Stimulated activated CD4-positive, alpha-beta T cell treated with anti-CD3 and anti-CD28 coated beads, Interleukin-4, amount 100 ng/mL, for 4 hours (primary cell): ENCODE results near the gene NODAL.
A peak's percentile ranks its signal among the peaks of the same experiment; 100 is the strongest.

Source experiments
- DNase-seq, 2 experiments: peaks; one replicate each; pipeline ENCODE4 v3.0.0-alpha.2; 2020

The NODAL gene

DNA sequence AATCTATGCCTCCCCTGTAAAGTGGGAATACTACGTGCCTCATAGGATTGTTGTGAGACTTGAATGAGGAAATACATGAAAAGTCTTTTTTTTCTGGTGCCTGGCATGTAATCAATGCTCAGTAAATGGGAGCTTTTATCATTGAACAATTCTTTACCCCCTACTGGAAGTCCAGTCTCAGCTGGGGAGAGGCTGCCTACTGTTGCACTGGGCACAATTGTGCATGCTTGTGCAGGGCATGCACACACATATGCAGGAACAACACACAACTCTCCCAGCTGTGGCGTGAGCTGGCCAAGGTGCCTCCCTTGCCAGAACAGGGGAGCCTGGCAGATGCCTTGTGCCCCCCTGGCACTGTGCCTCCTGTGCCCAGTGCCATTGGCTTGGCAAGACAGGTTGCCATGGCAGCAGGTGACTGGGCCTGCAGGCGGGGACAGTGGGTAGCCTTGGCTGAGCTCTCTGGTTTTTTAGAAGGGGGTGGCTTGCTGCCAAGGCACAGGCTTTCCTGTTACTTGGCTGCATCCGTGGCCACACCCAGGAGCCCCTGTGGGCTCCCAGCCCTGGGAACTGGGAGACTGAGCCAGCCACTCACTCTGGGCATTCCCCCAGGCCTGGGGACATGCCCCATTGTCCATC is 21.0 kb upstream of the NODAL start:
- DNase-seq: no peak

DNA sequence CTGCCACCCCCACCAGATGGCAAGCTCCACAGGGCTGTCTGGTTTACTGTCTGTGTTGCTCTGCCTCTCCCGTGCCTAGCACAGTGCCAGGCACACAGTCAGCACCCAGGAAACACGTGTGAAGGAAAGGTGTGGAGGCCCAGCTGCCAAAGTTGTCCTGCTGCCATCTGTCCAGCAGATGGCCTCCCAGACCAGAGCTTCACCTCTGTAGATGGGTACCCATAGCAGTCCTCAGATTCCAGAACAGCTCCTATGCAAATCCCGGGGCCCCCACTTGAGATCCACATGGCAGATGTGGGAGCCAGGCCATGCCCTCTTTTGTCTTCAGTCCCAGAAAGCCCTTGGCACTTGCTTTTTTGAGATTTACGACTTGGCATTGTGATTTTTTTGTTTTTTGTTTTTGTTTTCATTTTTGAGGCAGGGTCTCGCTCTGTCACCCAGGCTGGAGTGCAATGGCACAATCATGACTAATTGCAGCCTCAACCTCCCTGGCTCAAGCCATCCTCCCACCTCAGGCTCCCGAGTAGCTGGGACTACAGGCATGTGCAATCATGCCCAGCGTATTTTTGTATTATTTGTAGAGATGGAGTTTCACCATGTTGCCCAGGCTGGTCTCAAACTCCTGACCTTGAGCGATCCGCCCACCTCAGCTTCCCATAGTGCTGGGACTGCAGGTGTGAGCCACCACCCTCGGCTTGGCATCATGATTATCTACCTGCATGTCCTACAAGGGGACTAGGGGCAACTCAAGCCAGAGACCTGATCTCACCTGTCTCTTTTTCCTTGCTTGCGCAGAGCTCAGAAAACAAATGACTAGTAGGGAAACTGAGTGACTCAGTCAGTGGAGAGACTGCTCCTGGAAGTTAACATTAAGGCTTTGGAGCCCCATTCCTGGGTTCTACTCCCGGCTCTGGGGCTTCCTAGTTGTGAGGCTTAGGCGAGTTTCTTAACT is 20.2 kb upstream of the NODAL start:
- DNase-seq: peak; percentile 43 to 46

DNA sequence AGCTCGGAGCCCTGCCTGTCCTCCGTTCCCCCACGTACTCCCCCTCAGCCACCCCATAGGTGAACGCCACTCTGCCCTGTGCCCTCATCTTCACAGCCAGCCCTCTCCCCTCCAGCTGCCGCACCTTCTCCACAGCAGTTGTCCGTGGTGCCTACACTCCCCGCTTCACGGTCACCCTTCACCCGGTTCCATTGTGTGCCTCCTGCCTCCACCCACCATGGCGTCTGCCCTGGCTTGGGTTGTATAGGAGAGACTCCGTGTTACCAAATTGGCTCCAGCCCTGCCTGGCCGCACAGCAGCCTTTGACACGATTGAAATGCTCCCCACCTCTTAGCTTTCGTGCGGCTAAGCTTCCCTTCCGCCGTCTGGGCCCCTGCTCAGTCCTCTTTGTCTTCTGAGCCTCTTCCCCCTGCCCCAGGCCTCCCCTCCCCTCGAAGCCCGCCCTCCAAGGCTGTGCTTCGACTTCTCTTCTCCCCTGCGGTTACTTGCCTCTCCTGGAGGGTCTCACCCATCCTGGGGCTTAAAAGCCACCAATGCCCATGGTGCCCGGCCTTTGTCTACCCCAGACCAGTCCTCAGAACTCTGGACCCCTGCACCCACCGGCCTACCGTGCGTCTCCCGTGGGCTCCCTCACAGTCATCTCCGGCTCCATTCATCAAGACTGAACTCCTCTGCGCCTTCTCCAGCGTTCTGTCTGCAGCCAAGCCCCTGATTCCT is 18.5 kb upstream of the NODAL start:
- no peak for DNase-seq

DNA sequence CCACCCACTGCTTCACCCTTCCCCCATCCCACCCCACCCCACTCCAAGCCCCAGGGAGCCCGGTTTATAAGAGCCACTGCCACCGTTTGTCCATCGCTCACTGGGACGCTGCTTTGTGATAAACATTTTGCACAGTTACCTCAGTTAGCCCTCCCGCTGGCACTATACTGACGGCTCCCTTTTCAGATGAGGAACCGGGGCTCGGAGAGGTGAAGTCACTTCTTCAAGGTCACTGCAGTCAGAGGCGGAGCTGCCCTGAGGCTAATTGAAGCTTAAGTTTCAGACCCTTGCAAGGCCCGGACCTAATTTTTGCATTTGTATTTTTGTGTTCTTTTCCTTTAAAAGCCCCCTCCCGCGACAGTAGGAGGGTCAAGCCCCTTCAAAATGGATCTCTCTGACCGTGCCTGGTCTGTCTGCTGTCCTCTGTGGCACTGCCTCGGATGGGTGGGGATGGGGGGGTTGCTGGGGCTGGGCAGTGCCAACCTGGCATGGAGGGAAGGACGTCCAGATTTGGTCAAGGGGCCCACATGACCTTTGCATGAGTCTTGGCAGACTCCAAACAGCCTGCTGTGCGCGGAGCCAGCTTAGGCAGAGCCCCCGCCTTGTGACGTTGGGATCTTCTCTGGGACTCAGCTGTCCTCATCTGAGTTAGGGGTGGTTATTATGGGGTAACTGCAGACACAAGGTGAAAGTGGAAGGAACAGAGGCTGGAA is 17.7 kb upstream of the NODAL start:
- no peak for DNase-seq

DNA sequence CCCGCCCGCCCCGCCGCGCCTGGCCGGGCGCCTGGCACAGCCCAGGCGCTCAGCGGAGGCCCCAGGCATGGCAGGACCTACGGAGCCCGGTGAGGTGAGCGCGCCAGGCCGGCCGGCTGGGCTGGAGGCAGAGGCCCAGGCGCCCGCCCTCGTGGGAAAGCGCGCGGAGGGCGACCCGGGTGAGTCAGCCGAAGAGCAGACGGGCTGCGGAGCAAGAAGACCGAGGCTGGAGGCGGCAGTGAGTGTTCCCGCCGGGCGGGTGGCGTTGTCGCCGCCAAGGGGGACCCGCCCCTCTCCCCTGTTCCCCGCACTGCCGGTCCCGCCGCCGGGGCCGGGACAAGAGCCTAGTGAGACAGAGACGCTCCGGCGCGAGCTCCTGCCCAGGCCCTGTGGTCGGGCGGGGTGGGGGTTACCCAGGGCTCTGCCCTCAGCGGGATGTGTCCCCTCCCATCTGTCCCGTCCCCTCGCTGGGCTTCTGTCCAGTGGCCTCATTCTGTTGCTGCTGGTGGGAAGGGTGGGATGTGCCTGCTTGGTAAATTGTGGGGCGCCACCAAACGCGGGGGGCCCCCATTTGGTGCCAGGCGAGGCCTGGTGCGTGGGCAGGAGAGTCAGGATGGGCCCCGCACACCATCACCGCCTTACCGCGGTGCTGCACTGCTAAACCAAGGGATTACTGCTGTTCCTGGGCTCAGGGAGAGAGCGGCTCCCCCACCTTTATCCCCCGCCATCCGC is 17.0 kb upstream of the NODAL start:
- DNase-seq: peak; percentile 61 to 74

DNA sequence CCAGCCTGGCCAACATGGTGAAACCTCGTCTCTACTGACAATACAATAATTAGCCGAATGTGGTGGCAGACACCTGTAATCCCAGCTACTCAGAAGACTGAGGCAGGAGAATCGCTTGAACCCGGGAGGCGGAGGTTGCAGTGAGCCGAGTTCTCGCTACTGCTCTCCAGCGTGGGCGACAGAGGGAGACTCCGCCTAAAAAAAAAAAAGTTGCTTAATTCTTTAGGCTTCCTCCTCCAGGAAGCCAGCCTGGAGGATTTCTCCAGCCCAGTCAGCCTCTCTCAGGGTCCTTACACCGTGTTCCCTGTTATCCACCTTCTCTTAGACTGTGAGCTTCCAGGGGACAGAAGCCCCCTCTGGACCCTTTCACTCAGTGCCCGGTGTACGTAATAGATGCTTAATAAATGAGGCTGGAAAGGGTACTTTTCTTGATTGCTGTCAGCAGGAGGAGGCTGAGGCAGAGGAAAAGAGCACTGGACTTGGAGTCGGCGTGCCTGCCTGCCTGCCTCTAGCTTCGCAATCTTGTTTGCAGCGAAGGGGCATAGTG is 16.4 kb upstream of the NODAL start:
- DNase-seq: no peak

DNA sequence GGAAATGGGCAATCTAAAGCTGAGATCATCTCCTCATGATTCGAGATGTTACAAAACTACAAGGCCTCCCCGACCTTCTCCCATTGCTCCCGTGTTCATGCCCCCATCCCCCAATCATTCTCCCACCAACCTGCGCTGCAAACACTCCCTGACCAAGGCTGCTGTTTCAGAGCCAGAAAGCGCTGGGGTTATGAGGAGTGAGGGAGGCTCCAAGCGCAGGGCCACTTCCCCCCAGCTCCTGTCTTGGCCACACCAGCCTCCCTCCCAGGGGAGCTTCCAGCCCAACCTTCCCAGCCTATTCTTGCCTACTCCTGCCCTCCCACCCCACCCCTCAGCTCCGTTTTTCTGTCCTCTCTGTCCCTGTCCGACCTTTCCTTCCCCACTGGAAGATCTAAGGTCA is 14.7 kb upstream of the NODAL start:
- DNase-seq: no peak

DNA sequence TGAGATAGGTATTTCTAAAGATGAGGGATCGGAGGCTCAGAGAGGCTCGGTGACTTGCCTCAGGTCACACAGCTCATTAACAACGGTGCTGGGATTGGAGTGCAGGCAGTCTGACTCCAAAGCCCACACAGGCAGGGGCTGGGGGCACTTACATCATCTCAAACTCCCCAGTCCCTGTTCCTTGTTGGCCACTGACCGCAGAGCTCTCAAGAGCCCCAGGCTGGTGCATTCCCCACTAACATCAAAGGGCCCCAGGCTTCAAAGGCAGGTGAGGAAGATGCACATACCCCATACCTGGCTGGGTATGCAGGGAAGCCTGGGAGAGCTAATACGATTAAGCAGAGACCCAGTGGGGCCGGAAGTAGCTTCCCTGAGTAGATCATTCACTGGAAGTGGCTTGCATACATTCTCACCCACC is 13.7 kb upstream of the NODAL start:
- no peak for DNase-seq

DNA sequence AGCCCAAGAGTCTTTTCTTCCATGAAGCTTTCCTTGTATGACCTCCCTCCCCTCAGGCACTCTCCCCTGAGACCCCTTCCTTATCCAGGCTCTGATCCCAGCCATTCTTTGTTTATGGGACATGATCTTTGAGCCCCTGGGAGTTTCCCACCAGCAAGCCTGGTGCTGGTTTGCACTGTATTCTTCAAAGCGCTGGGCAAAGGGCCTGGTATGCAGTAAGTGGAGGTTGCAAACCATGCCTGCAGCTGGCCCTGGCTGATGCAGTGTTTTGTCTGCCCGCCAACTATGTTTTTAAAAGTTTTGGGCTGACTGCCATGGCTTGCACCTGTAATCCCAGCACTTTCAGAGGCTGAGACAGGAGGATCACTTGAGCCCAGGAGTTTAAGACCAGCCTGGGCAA is 6.8 kb upstream of the NODAL start:
- DNase-seq: no peak

DNA sequence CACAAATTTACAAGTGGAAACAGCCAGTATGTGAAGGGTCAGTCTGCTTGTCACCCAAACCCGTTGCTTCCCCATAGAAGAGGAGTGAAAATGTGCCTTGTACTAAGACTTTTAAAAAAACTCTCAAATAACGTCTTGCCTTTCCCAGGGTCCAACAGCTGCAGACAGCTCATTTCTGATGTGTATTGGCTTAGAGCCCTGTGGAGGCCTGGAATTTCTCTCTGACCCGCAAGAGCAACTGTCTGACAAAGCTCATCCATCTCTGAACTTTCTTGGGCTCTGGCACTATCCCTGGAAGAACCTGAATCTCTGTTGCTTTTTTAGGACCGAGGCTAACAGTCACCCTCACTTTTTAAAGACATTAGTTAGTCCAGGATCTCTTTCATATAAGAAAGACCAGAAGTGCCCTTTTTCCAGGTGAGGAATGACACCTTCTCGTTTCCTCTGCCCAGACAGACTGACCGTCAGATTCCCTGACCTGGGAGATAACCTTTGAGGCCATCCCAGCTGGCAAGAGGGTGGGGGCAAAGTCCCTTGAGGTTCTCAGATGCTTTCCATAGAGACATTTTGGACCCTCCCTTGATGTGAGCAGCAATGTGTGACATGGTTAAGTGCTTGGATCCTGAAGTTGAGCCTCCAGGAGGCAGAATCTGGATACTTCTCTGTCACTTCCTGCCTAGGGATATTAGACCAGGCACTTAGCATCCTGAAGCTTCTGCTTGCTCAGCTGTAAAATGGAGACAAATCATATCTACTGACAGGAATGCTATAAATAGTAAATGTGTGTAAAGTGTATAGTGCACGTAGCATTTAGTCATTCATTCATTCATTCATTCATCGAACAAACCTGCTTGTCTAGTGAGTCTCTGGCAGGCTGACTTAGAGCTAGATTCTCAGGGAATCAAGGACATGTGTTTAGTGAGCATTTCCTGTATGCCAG is 4.5 kb upstream of the NODAL start:
- no peak for DNase-seq

DNA sequence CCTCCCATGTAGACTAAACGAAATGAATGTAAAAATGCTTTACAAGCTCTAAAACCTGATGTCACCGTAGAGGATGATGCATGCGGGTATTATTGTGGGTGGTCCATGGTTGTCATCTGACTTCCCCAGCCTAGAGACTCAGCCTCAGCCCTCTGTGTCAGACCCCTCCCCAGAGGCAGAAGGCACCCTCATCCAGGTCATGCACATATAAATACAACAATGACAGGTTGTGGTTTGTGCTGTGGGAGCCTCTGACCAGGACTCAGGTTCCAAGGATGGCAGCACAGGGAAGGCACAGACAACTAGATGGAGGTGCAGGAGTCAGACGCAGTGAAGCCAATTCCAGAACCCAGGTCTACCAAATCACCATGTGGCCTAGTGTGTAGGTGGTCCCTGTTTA is 3.3 kb upstream of the NODAL start:
- DNase-seq: no peak

DNA sequence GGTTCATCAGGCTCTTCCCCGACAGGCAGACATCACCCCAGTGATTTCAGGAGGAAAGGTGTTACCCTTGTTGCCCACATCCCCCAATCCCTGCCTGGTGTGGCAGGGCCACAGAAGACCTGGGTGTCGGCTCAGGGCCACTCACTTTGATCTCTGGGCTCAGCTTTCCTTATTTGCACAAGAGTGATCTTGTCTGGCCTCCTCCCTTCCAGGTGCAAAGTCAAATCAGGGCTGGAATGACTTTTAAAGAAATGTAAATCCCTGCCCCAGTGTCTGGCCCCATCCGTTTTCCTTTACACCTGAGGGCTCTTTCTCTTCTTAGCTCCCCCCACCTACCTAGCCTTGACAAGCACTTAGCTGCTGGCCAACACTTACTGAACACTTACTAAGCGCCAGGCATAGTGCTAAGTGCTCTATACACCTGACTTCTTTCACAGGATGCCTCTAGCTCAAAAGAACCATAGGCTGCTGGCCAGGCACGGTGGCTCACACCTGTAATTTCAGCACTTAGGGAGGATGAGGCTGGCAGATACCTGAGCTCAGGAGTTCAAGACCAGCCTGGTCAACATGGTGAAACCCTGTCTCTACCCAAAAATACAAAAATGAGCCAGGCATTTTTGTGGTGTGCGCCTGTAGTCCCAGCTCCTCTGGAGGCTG is 979 bp upstream of the NODAL start:
- no peak for DNase-seq

DNA sequence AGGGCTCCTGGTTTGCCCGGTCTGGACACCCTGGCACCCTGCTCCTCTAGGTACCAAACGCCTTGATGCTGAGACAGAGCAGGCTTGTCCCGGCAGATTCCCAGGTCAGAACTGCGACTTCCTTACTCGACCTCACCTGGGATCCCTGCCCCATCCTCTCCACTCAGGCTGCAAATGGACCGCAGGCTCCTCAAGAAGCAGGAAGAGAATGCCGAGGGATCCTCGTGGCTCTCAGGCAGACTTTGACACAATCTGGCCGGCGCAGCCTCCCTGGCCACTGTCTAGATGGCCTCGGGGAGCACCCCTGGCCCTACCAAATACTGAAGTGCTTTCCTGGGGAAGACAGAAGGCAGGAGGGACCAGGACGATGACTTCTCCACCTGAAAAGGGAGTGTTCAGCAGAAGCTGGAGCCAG is 421 bp upstream of the NODAL start:
- DNase-seq: no peak

DNA sequence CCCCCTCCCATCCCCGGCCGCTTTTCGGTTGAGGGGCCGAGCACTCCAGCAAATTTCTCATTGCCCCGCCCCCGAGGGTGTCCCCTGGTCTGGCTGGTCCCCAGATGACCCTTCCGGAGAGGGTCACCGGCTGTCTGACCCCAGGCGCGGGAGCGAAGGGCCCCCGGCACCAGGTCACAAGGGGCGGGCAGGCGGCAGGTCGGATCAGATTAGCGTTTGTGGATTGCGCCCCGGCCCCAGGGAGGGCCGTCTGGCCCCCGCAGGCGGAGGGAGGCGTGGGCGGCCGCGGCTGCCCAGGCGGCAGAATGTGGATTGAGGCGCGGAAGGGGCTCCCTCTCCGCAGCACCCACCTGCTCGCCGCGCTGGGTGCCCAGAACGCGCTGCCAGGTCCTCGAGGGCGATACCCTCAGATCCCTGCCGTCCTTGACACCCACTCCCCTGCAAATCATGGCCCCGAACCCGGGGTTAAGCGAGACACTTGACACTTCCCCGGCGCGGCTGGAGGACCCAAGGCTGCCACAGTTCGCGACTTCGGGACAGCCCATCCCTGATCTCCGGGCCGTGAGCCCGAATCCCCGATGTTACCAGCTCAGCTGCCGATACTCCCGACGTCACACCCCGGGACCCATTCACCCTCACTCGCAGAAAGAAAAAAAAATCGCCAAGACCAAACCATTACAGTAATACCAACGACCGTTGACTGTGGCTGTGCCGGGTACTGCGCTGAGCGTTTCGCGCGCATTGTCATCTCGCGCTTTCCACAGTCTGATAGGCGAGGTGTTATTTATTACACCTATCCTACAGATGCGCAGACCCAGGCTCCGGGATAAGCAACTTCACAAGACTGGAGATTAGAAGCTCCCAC is 953 bp downstream of the NODAL start:
- DNase-seq: no peak

DNA sequence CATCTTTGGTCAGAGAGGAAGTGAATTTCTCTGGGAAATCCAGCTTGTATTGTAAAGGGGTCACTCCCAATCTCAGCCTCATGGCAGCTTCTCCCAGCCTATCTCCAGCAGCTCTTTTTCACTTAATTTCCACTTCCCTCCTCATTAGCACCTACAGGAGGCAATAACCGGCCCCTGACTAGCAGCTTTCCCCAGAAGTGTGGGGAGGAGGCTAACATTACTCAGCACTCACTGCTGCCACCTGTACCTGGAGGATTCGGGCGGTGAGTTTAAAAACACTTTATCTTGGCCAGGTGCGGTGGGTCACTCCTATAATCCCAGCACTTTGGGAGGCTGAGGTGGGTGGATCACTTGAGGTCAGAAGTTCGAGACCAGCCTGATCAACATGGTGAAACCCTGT is 3.8 kb downstream of the NODAL start:
- DNase-seq: no peak

DNA sequence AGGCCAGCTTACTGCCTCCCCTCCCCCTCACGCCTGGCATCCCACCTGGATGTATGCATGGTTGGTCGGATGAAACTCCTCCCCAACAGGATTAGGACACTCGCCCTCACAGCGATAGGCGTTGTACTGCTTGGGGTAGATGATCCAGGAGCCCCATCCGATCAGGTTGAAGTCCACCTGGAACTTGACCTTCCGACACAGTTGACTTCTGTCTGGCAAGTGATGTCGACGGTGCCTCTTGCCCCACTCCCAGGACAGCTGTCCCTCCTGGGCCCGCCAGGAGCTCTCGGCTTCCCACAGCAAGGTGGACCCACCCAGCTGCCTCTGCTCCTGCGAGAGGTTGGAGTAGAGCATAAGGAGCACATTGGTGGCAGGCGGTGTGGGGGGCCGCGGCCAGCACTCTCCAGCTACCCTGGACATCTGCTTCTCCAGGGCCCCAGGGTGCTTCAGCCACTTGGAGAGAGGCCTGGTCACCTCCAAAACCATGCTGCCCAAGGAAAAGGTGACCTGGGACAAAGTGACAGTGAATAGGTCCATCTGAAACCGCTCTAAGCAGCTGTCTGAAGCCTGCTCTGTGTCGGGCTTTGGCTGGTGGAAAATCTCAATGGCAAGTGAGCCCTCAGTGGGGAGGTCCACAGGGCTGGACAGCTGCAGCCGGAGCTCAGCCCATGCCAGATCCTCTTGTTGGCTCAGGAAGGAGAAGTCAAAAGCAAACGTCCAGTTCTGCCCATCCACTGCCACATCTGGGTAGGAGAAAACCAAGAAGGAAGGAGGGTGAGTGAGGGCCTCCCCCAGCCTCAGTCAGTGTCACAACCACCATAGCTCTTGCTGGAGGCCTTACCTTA is 6.0 kb downstream of the NODAL start:
- DNase-seq: no peak

DNA sequence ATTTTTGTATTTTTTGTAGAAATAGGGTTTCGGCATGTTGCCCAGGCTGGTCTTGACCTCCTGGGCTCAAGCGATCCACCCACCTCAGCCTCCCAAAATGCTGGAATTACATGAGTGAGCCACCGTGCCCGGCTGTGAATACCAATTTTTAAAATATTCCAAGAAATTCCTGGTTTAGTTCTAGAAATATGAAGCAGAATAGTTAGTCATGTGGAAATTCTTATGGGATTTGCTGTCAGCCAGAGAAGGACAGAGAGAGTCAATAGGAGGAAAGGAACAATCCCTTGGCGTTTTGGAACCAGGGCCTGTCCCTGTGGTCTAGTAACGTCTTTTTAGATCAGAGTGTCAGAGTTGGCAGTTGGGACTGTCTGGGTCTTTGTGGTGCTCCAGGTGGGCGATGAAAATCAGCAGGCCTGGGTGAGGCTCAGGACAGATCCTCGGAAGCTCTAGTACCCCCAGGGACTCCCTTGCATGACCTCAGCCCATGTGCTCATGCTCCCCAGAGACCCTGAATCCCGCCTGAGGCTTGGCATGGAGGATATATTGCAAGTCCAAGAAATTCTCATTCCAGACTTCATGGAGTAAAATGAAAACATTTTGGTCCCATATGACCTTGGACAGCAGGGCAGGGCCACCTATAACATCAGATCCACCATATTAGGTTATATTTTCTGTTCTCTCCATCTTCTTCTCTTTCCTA is 7.8 kb downstream of the NODAL start:
- no peak for DNase-seq
